Measurements from ENCODE around the gene AHI1. TPM values are rescaled to one million over a fixed set of nuclear protein-coding genes. Genes with fewer than 3 reads are reported as not detected.

The AHI1 gene
- polyA plus RNA-seq, 1 donor (not counting 4 experiments of a cell fraction or from before 2014, with no cell fraction given): 7.0 TPM

GRCh38 chr6:135234492-135234780 lies 263.1 kb downstream of the AHI1 start:
- no peak for DNase-seq (ENCODE audit: low read depth, low spot score)
- Histone ChIP-seq H3K4me3 (ENCODE audit: control insufficient read depth in 2 of 3, extremely low read depth in 1 of 3, insufficient read depth in 2 of 3, low read depth in 1 of 3, low read length in 3 of 3) (no peak overlapping the region), H3K79me2 (ENCODE audit: control insufficient read depth, insufficient read depth, low read length) (no peaks in the 10 kb centered on the region), H4K20me1 (ENCODE audit: control insufficient read depth, extremely low read depth, insufficient read depth, low read length) (no peaks in the 10 kb centered on the region), H3K36me3 (ENCODE audit: control insufficient read depth in 2 of 2, extremely low read depth in 1 of 2, insufficient read depth in 2 of 2, low read length in 2 of 2) (no peaks in the 10 kb centered on the region), H3K9ac (ENCODE audit: control insufficient read depth, extremely low read depth, insufficient read depth, low read length) (no peak overlapping the region), H3K9me1 (ENCODE audit: control insufficient read depth, extremely low read depth, insufficient read depth, low read length) (no peaks in the 10 kb centered on the region), H3K27me3 (ENCODE audit: control insufficient read depth, extremely low read depth, insufficient read depth, low read length) (no peaks in the 10 kb centered on the region), H2AFZ (ENCODE audit: control insufficient read depth, low read length) (no peak overlapping the region), H3K4me1 (ENCODE audit: control insufficient read depth, extremely low read depth, insufficient read depth, low read length) (no peaks in the 10 kb centered on the region), H3K9me3 (ENCODE audit: control insufficient read depth, low read depth, low read length) (no peaks in the 10 kb centered on the region), H3K27ac (ENCODE audit: control insufficient read depth, insufficient read depth, low read length) (no peak overlapping the region), H3K4me2 (ENCODE audit: control insufficient read depth, extremely low read depth, insufficient read depth, low read depth, low read length) (no peak overlapping the region)
- dilution Hi-C loops (cut with MboI; ENCODE audit: extremely low pct_ligation_motif_present, low sequenced_read_pairs): no loop called here
- TF ChIP-seq CTCF (optimal IDR thresholded peaks at IDR 0.05 in 1 of 3, IDR thresholded peaks at IDR 0.05 in 1 of 3, conservative IDR thresholded peaks at IDR 0.05 in 1 of 3; ENCODE audit: extremely low read depth in 1 of 3, insufficient read depth in 2 of 3, low read length in 3 of 3): no peak
- TF ChIP-seq EZH2 (IDR thresholded peaks at IDR 0.05; ENCODE audit: low read length): no peak
- FAIRE-seq: no peak

GRCh38 chr6:135233686-135234491 lies 263.7 kb downstream of the AHI1 start:
- DNase-seq (ENCODE audit: low read depth, low spot score): no peak
- no peak overlapping the region for H3K27ac ChIP-seq (ENCODE audit: control insufficient read depth, insufficient read depth, low read length)
- no peaks in the 10 kb centered on the region for H3K4me1 ChIP-seq (ENCODE audit: control insufficient read depth, extremely low read depth, insufficient read depth, low read length)
- no peak overlapping the region for H3K9ac ChIP-seq (ENCODE audit: control insufficient read depth, extremely low read depth, insufficient read depth, low read length)
- no peaks in the 10 kb centered on the region for H3K27me3 ChIP-seq (ENCODE audit: control insufficient read depth, extremely low read depth, insufficient read depth, low read length)
- no peak for FAIRE-seq
- no peaks in the 10 kb centered on the region for H3K9me3 ChIP-seq (ENCODE audit: control insufficient read depth, low read depth, low read length)
- no peak overlapping the region for H3K4me2 ChIP-seq (ENCODE audit: control insufficient read depth, extremely low read depth, insufficient read depth, low read depth, low read length)
- H3K36me3 ChIP-seq (ENCODE audit: control insufficient read depth in 2 of 2, extremely low read depth in 1 of 2, insufficient read depth in 2 of 2, low read length in 2 of 2): no peaks in the 10 kb centered on the region
- dilution Hi-C loops (cut with MboI; ENCODE audit: extremely low pct_ligation_motif_present, low sequenced_read_pairs): no loop called here
- H3K4me3 ChIP-seq (ENCODE audit: control insufficient read depth in 2 of 3, extremely low read depth in 1 of 3, insufficient read depth in 2 of 3, low read depth in 1 of 3, low read length in 3 of 3): no peak overlapping the region
- H3K9me1 ChIP-seq (ENCODE audit: control insufficient read depth, extremely low read depth, insufficient read depth, low read length): no peaks in the 10 kb centered on the region
- no peaks in the 10 kb centered on the region for H4K20me1 ChIP-seq (ENCODE audit: control insufficient read depth, extremely low read depth, insufficient read depth, low read length)
- no peaks in the 10 kb centered on the region for H3K79me2 ChIP-seq (ENCODE audit: control insufficient read depth, insufficient read depth, low read length)
- TF ChIP-seq EZH2 (IDR thresholded peaks at IDR 0.05; ENCODE audit: low read length): no peak
- no peak for TF ChIP-seq CTCF (optimal IDR thresholded peaks at IDR 0.05 in 1 of 3, IDR thresholded peaks at IDR 0.05 in 1 of 3, conservative IDR thresholded peaks at IDR 0.05 in 1 of 3; ENCODE audit: extremely low read depth in 1 of 3, insufficient read depth in 2 of 3, low read length in 3 of 3)
- no peak overlapping the region for H2AFZ ChIP-seq (ENCODE audit: control insufficient read depth, low read length)

Small RNA genes lying within 50 kb of the gene (small RNA-seq; reads per million reads assigned to genes)
- gene MIR548A2 (ENCODE audit: insufficient read length in 3 of 3, low read depth in 3 of 3, low replicate concordance in 1 of 3): 0 reads per million in 3 experiments
- 0 reads per million in 3 experiments for gene RF00019 (ENCODE audit: insufficient read length in 3 of 3, low read depth in 3 of 3, low replicate concordance in 1 of 3)

Data from keratinocyte (primary cell).